Pulmonary artery endothelial cell (primary cell): Measurements from ENCODE around the gene MRPS26. TPM values are rescaled to one million over a fixed set of nuclear protein-coding genes. Genes with fewer than 3 reads are reported as not detected.
"Not testable (repeated sequence)": the region's sequence is repeated elsewhere in the genome, so short reads cannot be mapped to it uniquely, and the experiment has no call there.

Experiments
- DNase-seq: peaks from one replicate; pipeline ENCODE4 v3.0.0-alpha.2; 2011; ENCODE audit warnings: low read depth, low spot score
- total RNA-seq: library from RNA; depleted of rRNA; stranded (reverse); fragments of >200 nt; gene quantifications from 2 replicates; pipeline ENCODE4 v1.2.3, GENCODE V29; 2014

MRPS26 gene
- total RNA-seq, 1 donor from 2014 or later = 55.4 TPM

- no peak for DNase-seq
These were observed 3.9 kb upstream of the MRPS26 start for GRCh38 chr20:3041854-3042409.

GRCh38 chr20:3042625-3043024, 3.2 kb upstream of the MRPS26 start:
- DNase-seq = no peak

GRCh38 chr20:3043322-3043721, 2.5 kb upstream of the MRPS26 start, which contains the start of gene GNRH2:
Gene GNRH2, plus strand, starts transcription at chr20:3043622. Its CDS starts 793 bp downstream, at chr20:3044415.
- no peak for DNase-seq

- no peak for DNase-seq
These were observed 1.4 kb upstream of the MRPS26 start for GRCh38 chr20:3044336-3044965.

GRCh38 chr20:3045042-3045815, 623 bp upstream of the MRPS26 start:
- no peak for DNase-seq

GRCh38 chr20:3046677-3047462, 1.0 kb downstream of the MRPS26 start:
- no peak for DNase-seq

GRCh38 chr20:3047486-3048419, 1.9 kb downstream of the MRPS26 start:
- DNase-seq = no peak

- DNase-seq = no peak
These were observed 5.7 kb downstream of the MRPS26 start for GRCh38 chr20:3051385-3052019.

- no peak for DNase-seq
These were observed 13.6 kb downstream of the MRPS26 start for GRCh38 chr20:3059489-3059888.

DNA sequence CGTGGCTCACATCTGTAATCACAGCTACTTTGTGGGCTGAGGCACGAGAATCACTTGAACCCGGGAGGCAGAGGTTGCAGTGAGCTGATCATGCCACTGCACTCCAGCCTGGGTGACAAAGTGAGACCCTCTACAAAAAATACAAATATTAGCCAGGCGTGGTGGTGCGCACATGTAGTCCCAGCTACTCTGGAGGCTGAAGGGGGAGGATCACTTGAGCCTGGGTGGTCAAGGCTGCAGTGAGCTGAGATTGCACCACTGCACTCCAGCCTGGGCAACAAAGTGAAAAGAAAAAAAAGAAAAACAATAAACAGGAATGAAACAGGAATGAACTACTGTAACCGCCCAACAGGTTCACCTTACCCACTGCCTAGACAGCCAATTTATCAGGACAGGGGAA, 18.3 kb downstream of the MRPS26 start:
- not testable (repeated sequence) for DNase-seq

- no peak for DNase-seq
These were observed 21.5 kb downstream of the MRPS26 start for GRCh38 chr20:3067139-3068014.

DNA sequence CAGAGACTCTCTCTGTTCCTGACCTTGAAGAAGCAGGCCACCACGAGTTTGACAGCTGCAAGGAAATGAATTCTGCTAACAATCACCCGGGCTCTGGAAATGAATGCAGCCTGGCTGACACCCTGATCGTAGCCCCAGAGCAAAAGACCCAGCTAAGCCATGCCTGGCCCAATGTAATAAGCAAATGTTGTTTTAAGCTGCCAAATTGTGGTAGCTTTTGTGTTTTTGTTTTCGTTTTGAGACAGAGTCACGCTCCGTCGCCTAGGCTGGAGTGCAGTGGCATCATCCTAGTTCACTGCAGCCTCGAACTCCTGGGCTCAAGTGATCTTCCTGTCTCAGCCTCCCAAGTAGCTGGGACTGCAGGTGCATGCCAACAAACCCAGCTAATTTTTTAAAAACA, 22.2 kb downstream of the MRPS26 start:
- no peak for DNase-seq

- DNase-seq = no peak
These were observed 23.4 kb downstream of the MRPS26 start for GRCh38 chr20:3068986-3069900.

DNA sequence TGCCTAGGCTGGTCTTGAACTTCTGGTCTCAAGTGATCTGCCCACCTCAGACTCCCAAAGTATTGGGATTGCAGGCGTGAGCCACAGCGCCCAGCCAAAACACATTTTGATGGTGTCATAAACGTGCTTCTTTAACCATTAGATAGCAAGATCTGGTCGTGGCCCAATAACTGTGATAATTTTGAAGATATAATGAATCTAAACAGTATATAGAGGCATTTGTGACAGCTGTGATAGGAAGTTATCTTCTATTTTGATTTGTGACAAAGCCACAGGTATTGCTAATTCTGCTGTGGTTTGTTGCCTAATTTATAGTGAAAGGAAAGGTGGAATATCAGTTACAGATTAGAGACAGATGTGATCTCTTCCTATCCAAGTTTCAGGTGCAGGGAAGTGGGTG, 24.9 kb downstream of the MRPS26 start:
- DNase-seq = no peak

DNA sequence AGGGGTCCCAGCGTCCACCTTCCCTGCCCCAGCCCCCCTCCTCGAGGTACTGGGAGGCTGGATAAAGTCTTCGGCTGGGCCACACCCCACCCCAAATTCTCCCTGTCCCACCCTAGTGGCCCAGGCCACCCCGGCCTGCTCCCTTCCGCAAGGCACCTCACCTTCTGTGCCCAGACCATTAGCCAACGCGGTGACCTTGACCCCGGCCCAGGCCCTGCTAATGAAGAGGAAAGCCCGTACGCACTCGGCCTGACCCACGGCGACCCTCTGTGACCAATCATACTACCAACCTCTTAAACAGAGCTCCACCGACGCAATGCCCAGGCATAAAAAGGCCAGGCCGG, 25.4 kb downstream of the MRPS26 start:
- no peak for DNase-seq

DNA sequence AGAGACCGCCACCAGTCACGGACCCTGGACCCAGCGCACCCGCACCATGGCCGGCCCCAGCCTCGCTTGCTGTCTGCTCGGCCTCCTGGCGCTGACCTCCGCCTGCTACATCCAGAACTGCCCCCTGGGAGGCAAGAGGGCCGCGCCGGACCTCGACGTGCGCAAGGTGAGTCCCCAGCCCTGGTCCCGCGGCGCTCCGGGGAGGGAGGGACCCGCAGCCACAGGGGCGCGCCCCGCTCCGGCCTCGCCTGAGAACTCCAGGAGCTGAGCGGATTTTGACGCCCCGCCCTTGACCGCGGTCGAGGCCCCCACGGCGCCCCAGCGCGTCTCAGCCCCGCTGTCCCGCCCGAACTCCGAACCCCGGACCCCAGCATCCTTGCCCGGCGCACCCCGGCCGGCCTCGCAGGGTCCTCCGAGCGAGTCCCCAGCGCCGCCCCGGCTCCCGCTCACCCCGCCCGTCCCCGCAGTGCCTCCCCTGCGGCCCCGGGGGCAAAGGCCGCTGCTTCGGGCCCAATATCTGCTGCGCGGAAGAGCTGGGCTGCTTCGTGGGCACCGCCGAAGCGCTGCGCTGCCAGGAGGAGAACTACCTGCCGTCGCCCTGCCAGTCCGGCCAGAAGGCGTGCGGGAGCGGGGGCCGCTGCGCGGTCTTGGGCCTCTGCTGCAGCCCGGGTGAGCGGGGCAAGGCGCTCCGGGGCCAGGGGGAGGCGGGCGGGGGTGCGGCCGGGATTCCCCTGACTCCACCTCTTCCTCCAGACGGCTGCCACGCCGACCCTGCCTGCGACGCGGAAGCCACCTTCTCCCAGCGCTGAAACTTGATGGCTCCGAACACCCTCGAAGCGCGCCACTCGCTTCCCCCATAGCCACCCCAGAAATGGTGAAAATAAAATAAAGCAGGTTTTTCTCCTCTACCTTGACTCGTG, 26.0 kb downstream of the MRPS26 start, which contains the start of gene OXT:
Gene OXT, plus strand, starts transcription at position 11 of the 920 bp plus-strand sequence. Its CDS starts 36 bp downstream, at position 47.
- no peak for DNase-seq
